GM23248 (cell line): ENCODE measurements around the gene VPS41. TPM values are rescaled to one million over a fixed set of nuclear protein-coding genes. Genes with fewer than 3 reads are reported as not detected.

ENCODE experiments used
- DNase-seq: peaks from one replicate; pipeline ENCODE4 v3.0.0-alpha.2; 2015
- H2AFZ ChIP-seq: fragments of 200-600 bp; sonication (generic); 2 replicates; pipeline ENCODE4 v1.6.1; 2016; ENCODE audit warnings: antibody characterized with exemption
- H3F3A ChIP-seq: fragments of 200-600 bp; sonication (generic); 2 replicates; pipeline ENCODE4 v1.6.1; 2016; ENCODE audit warnings: mild to moderate bottlenecking, antibody characterized with exemption, mixed run types; ENCODE audit not compliant: insufficient read depth
- H3K27ac ChIP-seq: fragments of 200-600 bp; sonication (generic); 2 replicates; pipeline ENCODE4 v1.5.1; 2016; ENCODE audit warnings: mild to moderate bottlenecking
- H3K27me3 ChIP-seq: fragments of 200-600 bp; sonication (generic); replicated peaks from 2 replicates; pipeline ENCODE4 v1.6.1; 2016; ENCODE audit warnings: mild to moderate bottlenecking; ENCODE audit not compliant: insufficient read depth
- H3K36me3 ChIP-seq: fragments of 200-600 bp; sonication (generic); 2 replicates; pipeline ENCODE4 v1.6.1; 2016; ENCODE audit warnings: low read depth, mild to moderate bottlenecking
- H3K4me1 ChIP-seq: fragments of 200-600 bp; sonication (generic); 2 replicates; pipeline ENCODE4 v1.6.1; 2016; ENCODE audit warnings: mild to moderate bottlenecking; ENCODE audit not compliant: insufficient read depth
- H3K4me2 ChIP-seq: fragments of 200-600 bp; sonication (generic); one replicate; pipeline ENCODE4 v1.6.1; 2016; ENCODE audit warnings: mild to moderate bottlenecking; ENCODE audit not compliant: unreplicated experiment
- H3K4me3 ChIP-seq: fragments of 200-600 bp; sonication (generic); 2 replicates; pipeline ENCODE4 v1.5.1; 2016; ENCODE audit warnings: mild to moderate bottlenecking
- H3K79me2 ChIP-seq: fragments of 200-600 bp; sonication (generic); 2 replicates; pipeline ENCODE4 v1.6.1; 2016; ENCODE audit warnings: mild to moderate bottlenecking; ENCODE audit not compliant: insufficient read depth
- H3K9ac ChIP-seq: fragments of 200-600 bp; sonication (generic); 2 replicates; pipeline ENCODE4 v1.6.1; 2016; ENCODE audit warnings: mild to moderate bottlenecking
- H3K9me2 ChIP-seq: fragments of 200-600 bp; sonication (generic); 2 replicates; pipeline ENCODE4 v1.6.1; 2016; ENCODE audit warnings: mixed run types, mild to moderate bottlenecking, moderate library complexity; ENCODE audit not compliant: insufficient read depth
- H3K9me3 ChIP-seq: fragments of 200-600 bp; sonication (generic); one replicate; pipeline ENCODE4 v1.6.1; 2017; ENCODE audit warnings: low read depth
- H4K20me1 ChIP-seq: fragments of 200-600 bp; sonication (generic); 2 replicates; pipeline ENCODE4 v1.6.0; 2016; ENCODE audit not compliant: insufficient read depth
- EZH2 ChIP-seq: fragments of 200-600 bp; sonication (generic); IDR thresholded peaks from 2 replicates; pipeline ENCODE4 v1.6.1; 2018; ENCODE audit warnings: antibody characterized with exemption, mild to moderate bottlenecking; ENCODE audit not compliant: insufficient read depth, poor library complexity, severe bottlenecking
- EZH2phosphoT487 ChIP-seq: fragments of 200-600 bp; sonication (generic); IDR thresholded peaks from 2 replicates; pipeline ENCODE4 v1.6.1; 2018; ENCODE audit warnings: antibody characterized with exemption, moderate library complexity, mild to moderate bottlenecking, low read depth; ENCODE audit not compliant: insufficient read depth
- WGBS, 2 experiments: methylation state at CpG; one replicate each; pipeline ENCODE4 v1.1.6; 2015 to 2017; ENCODE audit warnings: low lambda C conversion rate in 2 of 2, low coverage in 1 of 2; ENCODE audit errors: missing lambda C conversion rate in 2 of 2; 5-methylcytosine and 5-hydroxymethylcytosine counted together
- in situ Hi-C: fragments of 300-500 bp; cut with MboI; formaldehyde crosslinking; loops from 2 replicates; pipeline ENCODE4 v1.15.0; 2020
- polyA plus RNA-seq: library from polyadenylated mRNA; unstranded; fragments of >200 nt; fragmentation: Nextera tagmentation; extraction: Ambion mirVana; gene quantifications from 2 replicates; pipeline ENCODE4 v1.2.1, GENCODE V29; 2016
- total RNA-seq: library from RNA; depleted of rRNA; stranded (reverse); fragments of >200 nt; shearing (Covaris generic); gene quantifications from 2 replicates; pipeline ENCODE4 v1.2.3, GENCODE V29; 2014

VPS41 gene
- total and polyA plus RNA-seq, 2 experiments from 2014 or later, result 30.9 to 36.4 TPM

DNA sequence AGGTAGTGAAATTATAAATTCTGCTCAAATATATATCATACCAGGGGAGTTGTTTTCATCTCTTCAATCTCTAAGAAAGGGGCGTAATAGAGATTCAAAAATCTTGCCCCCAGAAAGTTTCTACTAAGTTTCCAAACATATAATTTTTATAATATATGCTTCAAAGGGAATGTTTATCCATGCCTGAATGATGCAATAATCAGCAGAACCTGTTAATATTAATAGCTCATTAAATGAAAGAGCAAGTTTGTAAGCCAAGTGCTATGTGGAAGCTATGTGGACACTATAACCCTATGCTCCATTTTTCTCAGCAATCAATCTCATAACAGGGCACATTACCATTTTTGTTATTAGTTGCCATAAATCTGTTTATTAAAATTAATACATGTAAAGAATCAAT is 25.3 kb downstream of the VPS41 start:
- H2AFZ ChIP-seq, result no peak overlapping the region
- H3K36me3 ChIP-seq, result 0 out of 2 replicates have a peak, but pooled peaks cover 4% of the 10 kb centered on the region
- no peaks in the 10 kb centered on the region for H4K20me1 ChIP-seq
- DNase-seq, result no peak
- H3K4me3 ChIP-seq, result no peak overlapping the region
- H3K27me3 ChIP-seq, result no peaks in the 10 kb centered on the region
- peaks cover 5% of the 10 kb centered on the region for H3K79me2 ChIP-seq
- in situ Hi-C loops, result no loop called here
- no peak overlapping the region for H3K4me2 ChIP-seq
- no peaks in the 10 kb centered on the region for H3K4me1 ChIP-seq
- WGBS, 2 experiments, result 97 to 98% methylated on average over 1 of the region's 1 CpG
- H3K9me2 ChIP-seq, result no peaks in the 10 kb centered on the region
- H3K9me3 ChIP-seq, result no peaks in the 10 kb centered on the region
- TF ChIP-seq EZH2 (no peak), EZH2phosphoT487 (no peak)
- H3F3A ChIP-seq, result no peaks in the 10 kb centered on the region
- no peak overlapping the region for H3K27ac ChIP-seq
- no peak overlapping the region for H3K9ac ChIP-seq

GRCh38 chr7:38881947-38882684 is 26.9 kb downstream of the VPS41 start:
- peaks cover 14% of the 10 kb centered on the region for H3K79me2 ChIP-seq
- no peak overlapping the region for H3K4me3 ChIP-seq
- TF ChIP-seq EZH2phosphoT487 (no peak), EZH2 (no peak)
- no peaks in the 10 kb centered on the region for H3K9me3 ChIP-seq
- no peaks in the 10 kb centered on the region for H3K27me3 ChIP-seq
- H3K27ac ChIP-seq, result no peak overlapping the region
- H3K36me3 ChIP-seq, result 0 out of 2 replicates have a peak, but pooled peaks cover 4% of the 10 kb centered on the region
- H3K9me2 ChIP-seq, result no peaks in the 10 kb centered on the region
- DNase-seq, result no peak
- in situ Hi-C loops, result no loop called here
- 43 to 48% methylated on average over 2 of the region's 2 CpGs for WGBS, 2 experiments
- H3F3A ChIP-seq, result no peaks in the 10 kb centered on the region
- no peak overlapping the region for H3K4me2 ChIP-seq
- H3K9ac ChIP-seq, result no peak overlapping the region
- no peaks in the 10 kb centered on the region for H3K4me1 ChIP-seq
- H4K20me1 ChIP-seq, result no peaks in the 10 kb centered on the region
- H2AFZ ChIP-seq, result no peak overlapping the region

- no peaks in the 10 kb centered on the region for H3K27me3 ChIP-seq
- 0 out of 2 replicates have a peak, but pooled peaks cover 4% of the 10 kb centered on the region for H3K36me3 ChIP-seq
- H3K4me3 ChIP-seq, result no peak overlapping the region
- H3K9me3 ChIP-seq, result no peaks in the 10 kb centered on the region
- H3K4me1 ChIP-seq, result no peaks in the 10 kb centered on the region
- no peak for DNase-seq
- TF ChIP-seq EZH2phosphoT487, result no peak
- no peak for TF ChIP-seq EZH2
- WGBS, 2 experiments, result 94 to 100% methylated on average over 3 of the region's 3 CpGs
- H3K4me2 ChIP-seq, result no peak overlapping the region
- no peak overlapping the region for H3K27ac ChIP-seq
- peaks cover 19% of the 10 kb centered on the region; the same call in 1 of the 2 replicates for H3K79me2 ChIP-seq
- H3K9me2 ChIP-seq, result no peaks in the 10 kb centered on the region
- no peak overlapping the region for H2AFZ ChIP-seq
- H4K20me1 ChIP-seq, result no peaks in the 10 kb centered on the region
- H3F3A ChIP-seq, result no peaks in the 10 kb centered on the region
- in situ Hi-C loops, result no loop called here
- H3K9ac ChIP-seq, result no peak overlapping the region
Measured at GRCh38 chr7:38881015-38881414, 28.0 kb downstream of the VPS41 start.

DNA sequence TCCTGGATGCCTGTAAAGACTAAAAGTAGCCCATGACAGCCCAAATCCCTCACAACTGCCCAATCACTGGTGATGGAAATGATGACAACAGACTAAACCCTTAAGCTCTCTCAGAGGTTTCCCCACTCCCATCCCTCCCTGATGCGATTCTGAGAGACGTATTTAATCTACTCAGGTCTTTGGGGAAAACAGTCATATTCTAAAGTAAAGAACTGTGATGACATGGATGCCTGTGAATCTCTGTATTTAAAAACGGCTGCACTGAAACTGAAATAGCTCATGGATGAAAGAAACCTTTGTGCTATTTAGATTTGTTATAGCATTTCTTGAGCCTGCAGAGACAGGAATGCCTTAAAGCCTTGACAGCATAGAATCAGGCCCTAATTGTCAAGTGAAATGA is 28.5 kb downstream of the VPS41 start:
- no peak for DNase-seq
- no peak overlapping the region for H3K27ac ChIP-seq
- no peak overlapping the region for H3K4me2 ChIP-seq
- 0 out of 2 replicates have a peak, but pooled peaks cover 2% of the 10 kb centered on the region for H3K36me3 ChIP-seq
- H3K9ac ChIP-seq, result no peak overlapping the region
- H3F3A ChIP-seq, result no peaks in the 10 kb centered on the region
- no peak overlapping the region for H3K4me3 ChIP-seq
- H3K79me2 ChIP-seq, result peaks cover 17% of the 10 kb centered on the region; the same call in 1 of the 2 replicates
- no peak for TF ChIP-seq EZH2
- TF ChIP-seq EZH2phosphoT487, result no peak
- no peaks in the 10 kb centered on the region for H4K20me1 ChIP-seq
- no peak overlapping the region for H2AFZ ChIP-seq
- in situ Hi-C loops, result no loop called here
- no peaks in the 10 kb centered on the region for H3K4me1 ChIP-seq
- WGBS, 2 experiments, result 69 to 70% methylated on average over 3 of the region's 3 CpGs
- no peaks in the 10 kb centered on the region for H3K27me3 ChIP-seq
- no peaks in the 10 kb centered on the region for H3K9me2 ChIP-seq
- H3K9me3 ChIP-seq, result no peaks in the 10 kb centered on the region
